K562 (cell line): Measurements from ENCODE around the gene DSE. TPM values are rescaled to one million over a fixed set of nuclear protein-coding genes. Genes with fewer than 3 reads are reported as not detected.
"Not testable (repeated sequence)": the region's sequence is repeated elsewhere in the genome, so short reads cannot be mapped to it uniquely, and the experiment has no call there.

Source experiments
- ATAC-seq: fragments of 200-7000 bp; cut with Tn5 transposase; 3 replicates; pipeline ENCODE4 v1.9.1; 2020; ENCODE audit warnings: moderate library complexity
- BruUV-seq: library from RNA; stranded (reverse); fragments of 400-500 nt; replicated peaks from 2 replicates; lab custom pipeline; 2021; lab: Mats Ljungman, UMichigan
- CTCF ChIA-PET: fragments of 300-600 bp; formaldehyde crosslinking; extraction: SDS; loops from one replicate; lab custom pipeline; 2021; ENCODE audit warnings: low intra/inter-chr PET ratio; lab: Yijun Ruan, JAX
- POLR2A ChIA-PET: fragments of 300-600, 350-650 bp; sonication (Branson Sonifier 250); formaldehyde crosslinking; extraction: SDS; loops from one replicate; lab custom pipeline; 2021; ENCODE audit warnings: antibody characterized with exemption, inconsistent platforms; lab: Yijun Ruan, JAX
- DNase-seq, 4 experiments: peaks; one replicate each; pipeline versions ENCODE4 v3.0.0 to v3.0.0-alpha.2; 2011 to 2018; ENCODE audit warnings: low spot score in 3 of 4, mixed read lengths in 3 of 4; ENCODE audit errors: extremely low read depth in 1 of 4
- FAIRE-seq: peaks from 2 replicates; lab custom pipeline; 2011; peaks lifted over from hg19 to GRCh38; lab: Jason Lieb, UNC
- H2AFZ ChIP-seq: 2 replicates; pipeline ENCODE4 v1.6.0; 2011; ENCODE audit warnings: low read depth, low read length, control low read depth, inconsistent platforms
- H3K27ac ChIP-seq: fragments of 200-600 bp; 3 replicates; pipeline ENCODE4 v1.8.0; 2011; ENCODE audit warnings: low read depth, mild to moderate bottlenecking, control low read depth, inconsistent platforms, low read length, moderate library complexity, mixed read lengths; ENCODE audit errors: extremely low read depth
- H3K27me3 ChIP-seq, 2 experiments: fragments of 300-600 bp in 1 of 2; 2 replicates in 1 of 2; 3 replicates in 1 of 2; pipeline versions ENCODE4 v1.6.0 to v1.8.0; 2011; ENCODE audit warnings: inconsistent platforms in 2 of 2, low read length in 2 of 2, mild to moderate bottlenecking in 1 of 2, mixed read lengths in 1 of 2, moderate library complexity in 1 of 2; ENCODE audit not compliant: control insufficient read depth in 2 of 2, insufficient read depth in 2 of 2
- H3K36me3 ChIP-seq: fragments of 300-600 bp; 3 replicates; pipeline ENCODE4 v1.8.0; 2011; ENCODE audit warnings: mild to moderate bottlenecking, low read length, inconsistent platforms; ENCODE audit not compliant: control insufficient read depth, insufficient read depth
- H3K4me1 ChIP-seq, 2 experiments: fragments of 200-600 bp in 1 of 2; replicated peaks in 1 of 2; 2 replicates in 1 of 2; 3 replicates in 1 of 2; pipeline versions ENCODE4 v1.5.1 to v1.8.0; 2011; ENCODE audit warnings: inconsistent platforms in 2 of 2, low read length in 2 of 2, mild to moderate bottlenecking in 1 of 2, mixed read lengths in 1 of 2, moderate library complexity in 1 of 2; ENCODE audit not compliant: control insufficient read depth in 2 of 2, insufficient read depth in 2 of 2
- H3K4me2 ChIP-seq: 2 replicates; pipeline ENCODE4 v1.6.1; 2011; ENCODE audit warnings: low read length, control low read depth, inconsistent platforms, mixed read lengths; ENCODE audit not compliant: insufficient read depth
- H3K4me3 ChIP-seq: fragments of 200-600 bp; sonication (generic), shearing (Covaris generic); 2 replicates; pipeline ENCODE4 v1.5.1; 2016; ENCODE audit warnings: control low read depth, inconsistent platforms
- H3K79me2 ChIP-seq: fragments of 200-600 bp; 3 replicates; pipeline ENCODE4 v1.8.0; 2011; ENCODE audit warnings: low read length, inconsistent platforms; ENCODE audit not compliant: control insufficient read depth, insufficient read depth
- H3K9ac ChIP-seq, 2 experiments: 2 replicates each; pipeline versions ENCODE4 v1.6.0 to v1.6.1; 2011; ENCODE audit warnings: low read depth in 2 of 2, low read length in 2 of 2, control low read depth in 1 of 2, inconsistent platforms in 1 of 2, mild to moderate bottlenecking in 1 of 2, mixed read lengths in 1 of 2; ENCODE audit not compliant: insufficient read depth in 1 of 2
- H3K9me1 ChIP-seq: one replicate; pipeline ENCODE4 v1.6.0; 2011; ENCODE audit warnings: inconsistent platforms, mild to moderate bottlenecking, low read length, moderate library complexity; ENCODE audit not compliant: control insufficient read depth, insufficient read depth
- H3K9me3 ChIP-seq: replicated peaks from 2 replicates; pipeline ENCODE4 v1.5.1; 2011; ENCODE audit warnings: low read depth, low read length, inconsistent platforms; ENCODE audit not compliant: control insufficient read depth, insufficient read depth
- H4K20me1 ChIP-seq: replicated peaks from 2 replicates; pipeline ENCODE4 v1.6.1; 2011; ENCODE audit warnings: low read length, inconsistent platforms, mixed read lengths; ENCODE audit not compliant: control insufficient read depth, insufficient read depth
- STAT5A ChIP-seq: IDR thresholded peaks from 2 replicates; pipeline ENCODE4 v1.6.1; 2012; ENCODE audit warnings: low read length, inconsistent platforms, borderline replicate concordance
- ZNF146 ChIP-seq: IDR thresholded peaks from one replicate; pipeline ENCODE4 v1.6.1; 2018; ENCODE audit warnings: missing compliant biosample characterization; ENCODE audit not compliant: unreplicated experiment
- ZNF316 ChIP-seq: fragments of 450-650 bp; IDR thresholded peaks from 2 replicates; pipeline ENCODE4 v1.6.1; 2016
- WGBS: fragments of 100-300 bp; shearing (Covaris generic); methylation state at CpG from one replicate; pipeline ENCODE4 v1.1.6; 2016; ENCODE audit warnings: low coverage, mixed read lengths; ENCODE audit not compliant: insufficient coverage; ENCODE audit errors: missing lambda C conversion rate; 5-methylcytosine and 5-hydroxymethylcytosine counted together
- in situ Hi-C: fragments of 300-500 bp; cut with MboI; formaldehyde crosslinking; loops from 4 replicates; pipeline ENCODE4 v1.15.0; 2018; ENCODE audit warnings: inconsistent platforms, mixed read lengths
- intact Hi-C: fragments of 100-400 bp; cut with micrococcal nuclease; formaldehyde crosslinking; loops from 2 replicates; pipeline ENCODE4 v1.14.2; 2022
- polyA plus RNA-seq, 8 experiments: library from polyadenylated mRNA; depleted of rRNA in 4 of 8; stranded (reverse) in 5 of 8; unstranded in 3 of 8; fragments of >200 nt; fragmentation: Nextera tagmentation in 2 of 8; fragmentation: Illumina TruSeq in 1 of 8; extraction: Ambion mirVana in 2 of 8; extraction: Trizol in 1 of 8; gene quantifications; 2 replicates each; pipeline versions ENCODE4 v1.2.1 to v1.2.3, GENCODE V29; 2011 to 2014; ENCODE audit warnings: inconsistent platforms in 1 of 8, missing spikeins in 1 of 8
- total RNA-seq, 7 experiments: library from RNA; depleted of rRNA in 6 of 7; stranded (reverse); fragments of >200 nt in 6 of 7; fragmentation: Illumina TruSeq in 2 of 7; extraction: Trizol in 2 of 7; gene quantifications; 2 replicates each; pipeline versions ENCODE4 v1.2.1 to v1.2.3, GENCODE V29; 2011 to 2021; ENCODE audit warnings: low replicate concordance in 1 of 7

The DSE gene
- total and polyA plus RNA-seq, 9 of the 15 experiments (the other 6 are each of a cell fraction or from before 2014, with no cell fraction given), result 0.49 to 1.7 (median 0.79) TPM

- H3K9me3 ChIP-seq, H2AFZ ChIP-seq, H3K27me3 ChIP-seq, H3K27ac ChIP-seq, intact Hi-C loops, H3K9ac ChIP-seq, FAIRE-seq, in situ Hi-C loops, POLR2A ChIA-PET, CTCF ChIA-PET, ATAC-seq, H3K4me2 ChIP-seq, H3K4me1 ChIP-seq, H3K79me2 ChIP-seq, BruUV-seq, H3K4me3 ChIP-seq, DNase-seq, H3K36me3 ChIP-seq, H3K9me1 ChIP-seq, H4K20me1 ChIP-seq: not testable (repeated sequence)
- peak; percentile 62 for TF ChIP-seq ZNF146 (CRISPR knock-in tag)
These were observed 35.9 kb upstream of the DSE start for GRCh38 chr6:116334638-116335409.

GRCh38 chr6:116335612-116336215, 35.0 kb upstream of the DSE start:
- no peak overlapping the region for H3K27ac ChIP-seq
- POLR2A ChIA-PET, result no interaction called here
- H3K4me1 ChIP-seq, result no peaks in the 10 kb centered on the region
- H4K20me1 ChIP-seq, result no peaks in the 10 kb centered on the region
- no peak for FAIRE-seq
- no peaks in the 10 kb centered on the region for H3K36me3 ChIP-seq
- BruUV-seq, result no TSS peak
- TF ChIP-seq STAT5A, result no peak
- peak; percentile 33; the same call in 1 of the 2 replicates for TF ChIP-seq ZNF316
- TF ChIP-seq, all 486 proteins: peak for 1
- in situ Hi-C loops (no loop called here), intact Hi-C loops (no loop called here)
- CTCF ChIA-PET, result no interaction called here
- Histone ChIP-seq H3K9me3 (no peaks in the 10 kb centered on the region), H3K9me1 (no peaks in the 10 kb centered on the region), H3K9ac (no peak overlapping the region), H3K79me2 (no peaks in the 10 kb centered on the region), H3K4me3 (no peak overlapping the region), H3K27me3 (no peaks in the 10 kb centered on the region), H2AFZ (no peak overlapping the region), H3K4me2 (no peak overlapping the region)
- ATAC-seq (no peak), DNase-seq (no peak)
- WGBS, result 0% methylated on average over 1 of the region's 1 CpG
